PFSK-1 (cell line): ENCODE results near the gene PCED1B.

Experiments
- FOXP2 ChIP-seq: optimal IDR thresholded peaks from 2 replicates; pipeline ENCODE3; 2011; ENCODE audit warnings: borderline replicate concordance, control low read depth, inconsistent platforms; ENCODE audit not compliant: insufficient read depth; ENCODE audit errors: extremely low read length, extremely low read depth
- POLR2AphosphoS5 ChIP-seq: IDR thresholded peaks from 2 replicates; pipeline ENCODE4 v1.6.1; 2012; ENCODE audit warnings: low read depth, mild to moderate bottlenecking, control low read depth, low read length, moderate library complexity
- SIN3A ChIP-seq: IDR thresholded peaks from 2 replicates; pipeline ENCODE4 v1.6.1; 2012; ENCODE audit warnings: mild to moderate bottlenecking, low read length, moderate library complexity, borderline replicate concordance; ENCODE audit not compliant: insufficient read depth
- TAF1 ChIP-seq: IDR thresholded peaks from 2 replicates; pipeline ENCODE4 v1.6.1; 2012; ENCODE audit warnings: low read length, control low read depth, borderline replicate concordance; ENCODE audit not compliant: insufficient read depth
- TF ChIP-seq, protein P1 (sequence below), 2 experiments: IDR thresholded peaks; 2 replicates each; pipeline versions ENCODE4 v1.6.1 to v1.8.0; 2011 to 2012; ENCODE audit warnings: low read depth in 2 of 2, low read length in 2 of 2, control low read depth in 1 of 2, inconsistent platforms in 1 of 2, mild to moderate bottlenecking in 1 of 2, moderate library complexity in 1 of 2; ENCODE audit not compliant: insufficient read depth in 1 of 2

The PCED1B gene

GRCh38 chr12:47114481-47114892 is 35.1 kb downstream of the PCED1B start:
- TF ChIP-seq POLR2AphosphoS5 (no peak), SIN3A (no peak), TAF1 (no peak), FOXP2 (no peak)
- TF ChIP-seq, protein P1, sequence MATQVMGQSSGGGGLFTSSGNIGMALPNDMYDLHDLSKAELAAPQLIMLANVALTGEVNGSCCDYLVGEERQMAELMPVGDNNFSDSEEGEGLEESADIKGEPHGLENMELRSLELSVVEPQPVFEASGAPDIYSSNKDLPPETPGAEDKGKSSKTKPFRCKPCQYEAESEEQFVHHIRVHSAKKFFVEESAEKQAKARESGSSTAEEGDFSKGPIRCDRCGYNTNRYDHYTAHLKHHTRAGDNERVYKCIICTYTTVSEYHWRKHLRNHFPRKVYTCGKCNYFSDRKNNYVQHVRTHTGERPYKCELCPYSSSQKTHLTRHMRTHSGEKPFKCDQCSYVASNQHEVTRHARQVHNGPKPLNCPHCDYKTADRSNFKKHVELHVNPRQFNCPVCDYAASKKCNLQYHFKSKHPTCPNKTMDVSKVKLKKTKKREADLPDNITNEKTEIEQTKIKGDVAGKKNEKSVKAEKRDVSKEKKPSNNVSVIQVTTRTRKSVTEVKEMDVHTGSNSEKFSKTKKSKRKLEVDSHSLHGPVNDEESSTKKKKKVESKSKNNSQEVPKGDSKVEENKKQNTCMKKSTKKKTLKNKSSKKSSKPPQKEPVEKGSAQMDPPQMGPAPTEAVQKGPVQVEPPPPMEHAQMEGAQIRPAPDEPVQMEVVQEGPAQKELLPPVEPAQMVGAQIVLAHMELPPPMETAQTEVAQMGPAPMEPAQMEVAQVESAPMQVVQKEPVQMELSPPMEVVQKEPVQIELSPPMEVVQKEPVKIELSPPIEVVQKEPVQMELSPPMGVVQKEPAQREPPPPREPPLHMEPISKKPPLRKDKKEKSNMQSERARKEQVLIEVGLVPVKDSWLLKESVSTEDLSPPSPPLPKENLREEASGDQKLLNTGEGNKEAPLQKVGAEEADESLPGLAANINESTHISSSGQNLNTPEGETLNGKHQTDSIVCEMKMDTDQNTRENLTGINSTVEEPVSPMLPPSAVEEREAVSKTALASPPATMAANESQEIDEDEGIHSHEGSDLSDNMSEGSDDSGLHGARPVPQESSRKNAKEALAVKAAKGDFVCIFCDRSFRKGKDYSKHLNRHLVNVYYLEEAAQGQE (IDR thresholded peaks at IDR 0.05; ENCODE audit: insufficient read depth in 1 of 2, low read depth in 2 of 2, low read length in 2 of 2): no peak

- TF ChIP-seq TAF1 (no peak), SIN3A (no peak), FOXP2 (no peak), POLR2AphosphoS5 (no peak)
- TF ChIP-seq, protein P1 (IDR thresholded peaks at IDR 0.05; ENCODE audit: insufficient read depth in 1 of 2, low read depth in 2 of 2, low read length in 2 of 2): no peak
Observed at GRCh38 chr12:47120736-47121135, 41.3 kb downstream of the PCED1B start.

- no peak for TF ChIP-seq TAF1
- no peak for TF ChIP-seq FOXP2
- TF ChIP-seq, protein P1 (IDR thresholded peaks at IDR 0.05; ENCODE audit: insufficient read depth in 1 of 2, low read depth in 2 of 2, low read length in 2 of 2): no peak
- no peak for TF ChIP-seq SIN3A
- no peak for TF ChIP-seq POLR2AphosphoS5
Observed at GRCh38 chr12:47121146-47121545, 41.7 kb downstream of the PCED1B start.

- TF ChIP-seq FOXP2 (no peak), SIN3A (no peak), POLR2AphosphoS5 (no peak), TAF1 (no peak)
- TF ChIP-seq, protein P1 (IDR thresholded peaks at IDR 0.05; ENCODE audit: insufficient read depth in 1 of 2, low read depth in 2 of 2, low read length in 2 of 2): no peak
Observed at GRCh38 chr12:47122602-47123001, 43.2 kb downstream of the PCED1B start.

GRCh38 chr12:47123730-47124129 is 44.3 kb downstream of the PCED1B start:
- TF ChIP-seq FOXP2: no peak
- no peak for TF ChIP-seq SIN3A
- no peak for TF ChIP-seq TAF1
- no peak for TF ChIP-seq POLR2AphosphoS5
- TF ChIP-seq, protein P1 (IDR thresholded peaks at IDR 0.05; ENCODE audit: insufficient read depth in 1 of 2, low read depth in 2 of 2, low read length in 2 of 2): no peak
